Adrenal gland (tissue), 5 donors: ENCODE results near the gene CLDN3.

Experiments used
- POLR2A ChIP-seq, 2 donors: fragments of 450-650 bp; IDR thresholded peaks; one replicate each; pipeline ENCODE4 v1.6.1; 2017; ENCODE audit warnings: antibody characterized with exemption in 2 of 2, mild to moderate bottlenecking in 2 of 2, moderate library complexity in 1 of 2
- TF ChIP-seq, protein P1 (sequence below), 6 experiments: fragments of 450-650 bp in 4 of 6; fragments of 200-600 bp in 2 of 6; sonication (generic) in 1 of 6; IDR thresholded peaks; 1 replicate in 5 of 6; 2 replicates in 1 of 6; pipeline versions ENCODE4 v1.5.1 to v1.8.0; 2016 to 2021; ENCODE audit warnings: antibody characterized with exemption in 6 of 6, mild to moderate bottlenecking in 2 of 6, moderate library complexity in 1 of 6
- donor health status: DM: no; HTN: no; CAD: no.

DNA sequence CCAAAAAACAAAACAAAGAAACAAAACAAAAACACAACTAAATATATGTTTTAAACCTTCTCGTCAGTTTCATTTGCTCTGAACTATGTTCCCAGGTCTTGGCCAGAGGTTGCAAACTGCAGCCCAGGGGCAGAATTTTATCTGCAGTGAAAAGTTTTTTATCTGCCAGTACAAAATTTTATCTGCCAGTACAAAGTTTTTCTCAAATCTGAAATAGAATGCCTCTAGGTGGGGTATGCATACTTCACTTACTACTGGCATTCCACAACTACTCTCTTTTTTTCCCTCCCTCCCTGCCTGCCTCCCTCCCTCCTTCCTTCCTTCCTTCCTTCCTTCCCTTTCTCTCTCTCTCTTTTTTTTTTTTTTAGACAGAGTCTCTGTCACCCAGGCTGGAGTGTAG is 9.4 kb upstream of the CLDN3 start:
- TF ChIP-seq, protein P1, sequence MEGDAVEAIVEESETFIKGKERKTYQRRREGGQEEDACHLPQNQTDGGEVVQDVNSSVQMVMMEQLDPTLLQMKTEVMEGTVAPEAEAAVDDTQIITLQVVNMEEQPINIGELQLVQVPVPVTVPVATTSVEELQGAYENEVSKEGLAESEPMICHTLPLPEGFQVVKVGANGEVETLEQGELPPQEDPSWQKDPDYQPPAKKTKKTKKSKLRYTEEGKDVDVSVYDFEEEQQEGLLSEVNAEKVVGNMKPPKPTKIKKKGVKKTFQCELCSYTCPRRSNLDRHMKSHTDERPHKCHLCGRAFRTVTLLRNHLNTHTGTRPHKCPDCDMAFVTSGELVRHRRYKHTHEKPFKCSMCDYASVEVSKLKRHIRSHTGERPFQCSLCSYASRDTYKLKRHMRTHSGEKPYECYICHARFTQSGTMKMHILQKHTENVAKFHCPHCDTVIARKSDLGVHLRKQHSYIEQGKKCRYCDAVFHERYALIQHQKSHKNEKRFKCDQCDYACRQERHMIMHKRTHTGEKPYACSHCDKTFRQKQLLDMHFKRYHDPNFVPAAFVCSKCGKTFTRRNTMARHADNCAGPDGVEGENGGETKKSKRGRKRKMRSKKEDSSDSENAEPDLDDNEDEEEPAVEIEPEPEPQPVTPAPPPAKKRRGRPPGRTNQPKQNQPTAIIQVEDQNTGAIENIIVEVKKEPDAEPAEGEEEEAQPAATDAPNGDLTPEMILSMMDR (IDR thresholded peaks at IDR 0.05), result no peak
- TF ChIP-seq POLR2A (IDR thresholded peaks at IDR 0.05), result no peak
